Caki2 (cell line): ENCODE measurements around the gene SECTM1. TPM values are rescaled to one million over a fixed set of nuclear protein-coding genes. Genes with fewer than 3 reads are reported as not detected.

Experiments used
- DNase-seq: peaks from one replicate; pipeline ENCODE4 v3.0.0-alpha.2; 2015; ENCODE audit warnings: low read depth
- in situ Hi-C: cut with HindIII; loops from 2 replicates; pipeline ENCODE4 v1.10.0; 2016; ENCODE audit warnings: low sequenced_read_pairs, low pct_unique_long_range_greater_than_20kb, mixed read lengths
- total RNA-seq: library from RNA; depleted of rRNA; stranded (reverse); fragments of >200 nt; shearing (Covaris generic); gene quantifications from 2 replicates; pipeline ENCODE4 v1.2.3, GENCODE V29; 2014; ENCODE audit warnings: low replicate concordance; rRNA removed

SECTM1 gene
- total RNA-seq, 1 experiment from 2014 or later: 0.24 TPM

DNA sequence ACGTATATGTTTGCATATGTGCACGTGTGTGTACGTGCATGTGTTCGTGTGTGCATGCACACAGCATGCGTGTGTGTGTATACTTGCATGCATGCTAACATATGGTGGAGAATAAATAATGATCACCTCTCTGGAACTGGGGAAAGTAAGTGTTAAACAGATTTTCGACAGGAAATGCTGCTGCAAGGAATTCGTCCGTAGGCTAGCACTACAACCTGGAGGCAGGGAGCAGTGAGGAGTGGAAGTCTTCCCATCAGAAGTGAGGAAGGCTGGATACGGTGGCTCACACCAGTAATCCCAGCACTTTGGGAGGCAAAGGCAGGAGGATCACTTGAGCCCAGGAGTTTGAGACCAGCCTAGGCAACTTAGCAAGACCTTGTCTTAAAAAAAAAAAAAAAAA is 55.3 kb downstream of the SECTM1 start:
- DNase-seq: no peak
- in situ Hi-C loops: no loop called here

DNA sequence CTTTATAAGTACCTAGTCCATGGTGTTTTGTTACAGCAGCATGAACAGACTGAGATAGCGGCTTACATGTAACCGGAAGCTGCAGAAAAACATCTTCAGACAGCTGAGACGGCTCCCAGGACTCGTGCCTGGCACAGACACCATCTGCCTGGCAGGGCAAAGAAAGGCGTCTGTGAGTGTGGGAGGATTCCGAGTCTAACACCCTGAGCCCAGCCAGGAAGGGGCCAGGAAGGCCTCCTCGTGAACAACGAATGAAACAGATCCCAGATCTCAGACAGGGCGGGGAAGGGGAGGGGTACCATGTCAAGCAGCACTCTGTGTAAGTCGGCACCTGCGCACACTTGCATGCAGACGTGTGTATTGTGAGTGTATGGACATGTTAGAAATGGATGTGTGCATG is 55.7 kb downstream of the SECTM1 start:
- no peak for DNase-seq
- in situ Hi-C loops: no loop called here

DNA sequence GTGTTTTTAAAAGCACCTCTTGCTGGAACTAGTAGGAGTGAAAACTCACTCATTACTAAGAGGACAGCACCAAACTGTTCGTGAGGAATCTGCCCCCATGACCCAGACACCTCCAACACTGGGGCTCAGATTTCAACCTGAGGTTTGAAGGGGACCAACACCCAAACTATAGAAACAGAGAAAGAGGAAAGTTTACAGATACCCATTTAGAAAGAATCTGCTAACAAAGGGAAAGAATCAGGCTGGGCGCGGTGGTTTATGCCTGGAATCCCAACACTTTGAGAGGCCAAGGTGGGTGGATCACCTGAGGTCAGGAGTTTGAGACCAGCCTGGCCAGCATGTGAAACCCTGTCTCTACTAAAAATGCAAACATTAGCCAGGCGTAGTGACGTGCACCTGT is 56.6 kb downstream of the SECTM1 start:
- in situ Hi-C loops: no loop called here
- no peak for DNase-seq

DNA sequence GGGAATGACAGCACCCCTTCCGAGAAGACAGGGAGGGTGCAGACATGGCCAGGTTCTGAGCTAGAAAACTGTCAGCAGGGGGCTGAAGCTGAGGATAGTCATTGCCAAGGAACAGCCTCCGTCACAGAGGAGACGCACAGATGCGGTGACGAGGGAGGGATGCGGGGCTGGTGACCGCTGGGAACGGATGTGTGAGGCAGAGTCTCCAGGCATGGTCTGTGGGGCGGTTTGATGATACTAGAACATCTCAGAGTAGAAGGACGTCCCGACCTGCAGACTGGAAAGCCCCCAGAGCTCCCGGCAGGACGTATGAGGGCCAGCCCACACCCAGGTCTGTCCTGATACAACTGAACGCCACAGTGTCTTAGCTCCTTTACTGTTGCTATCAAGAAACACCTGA is 58.2 kb downstream of the SECTM1 start:
- in situ Hi-C loops: no loop called here
- no peak for DNase-seq

DNA sequence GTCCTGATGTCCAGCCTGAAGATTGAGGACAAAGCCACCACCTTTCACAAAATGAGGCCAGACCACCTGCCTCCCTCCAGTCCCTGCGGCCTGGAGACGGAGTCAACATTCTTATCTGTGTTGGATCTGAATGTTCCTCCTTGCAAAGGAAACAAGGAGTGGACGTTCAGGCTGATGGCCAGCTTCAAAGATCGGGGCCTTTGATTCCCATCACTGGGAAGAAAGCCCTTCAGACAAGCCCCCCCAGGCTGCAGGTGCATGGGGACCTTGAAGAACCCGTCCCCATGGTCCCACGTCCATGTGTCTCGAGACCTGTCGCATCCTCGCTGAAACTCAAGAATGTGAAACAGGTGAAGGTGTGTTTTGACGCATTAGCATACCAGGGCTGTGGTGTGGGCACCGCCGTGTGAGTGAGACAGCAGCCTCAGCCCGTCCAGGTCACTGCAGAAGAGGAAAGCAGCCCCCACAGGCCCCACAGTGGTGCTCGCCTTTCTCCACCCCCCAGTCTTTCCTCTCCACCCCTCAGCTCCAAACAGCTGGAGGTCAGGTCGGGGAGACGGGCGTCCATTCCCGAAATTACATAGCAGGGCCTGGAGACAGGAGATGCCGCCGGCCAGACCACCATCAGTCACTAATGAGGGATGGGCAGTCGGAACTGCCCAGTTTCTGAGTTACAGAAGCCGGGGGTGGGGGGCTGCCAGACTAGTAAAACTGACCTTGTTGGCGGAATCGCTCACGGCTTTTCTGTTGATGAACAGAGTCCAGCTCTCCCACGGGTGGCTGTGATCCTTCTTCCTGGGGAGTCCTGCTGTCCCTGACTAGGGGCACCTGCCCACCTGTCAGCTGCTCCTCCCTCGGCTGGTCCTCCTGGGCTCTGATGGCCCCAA is 59.2 kb downstream of the SECTM1 start:
- in situ Hi-C loops: no loop called here
- no peak for DNase-seq

DNA sequence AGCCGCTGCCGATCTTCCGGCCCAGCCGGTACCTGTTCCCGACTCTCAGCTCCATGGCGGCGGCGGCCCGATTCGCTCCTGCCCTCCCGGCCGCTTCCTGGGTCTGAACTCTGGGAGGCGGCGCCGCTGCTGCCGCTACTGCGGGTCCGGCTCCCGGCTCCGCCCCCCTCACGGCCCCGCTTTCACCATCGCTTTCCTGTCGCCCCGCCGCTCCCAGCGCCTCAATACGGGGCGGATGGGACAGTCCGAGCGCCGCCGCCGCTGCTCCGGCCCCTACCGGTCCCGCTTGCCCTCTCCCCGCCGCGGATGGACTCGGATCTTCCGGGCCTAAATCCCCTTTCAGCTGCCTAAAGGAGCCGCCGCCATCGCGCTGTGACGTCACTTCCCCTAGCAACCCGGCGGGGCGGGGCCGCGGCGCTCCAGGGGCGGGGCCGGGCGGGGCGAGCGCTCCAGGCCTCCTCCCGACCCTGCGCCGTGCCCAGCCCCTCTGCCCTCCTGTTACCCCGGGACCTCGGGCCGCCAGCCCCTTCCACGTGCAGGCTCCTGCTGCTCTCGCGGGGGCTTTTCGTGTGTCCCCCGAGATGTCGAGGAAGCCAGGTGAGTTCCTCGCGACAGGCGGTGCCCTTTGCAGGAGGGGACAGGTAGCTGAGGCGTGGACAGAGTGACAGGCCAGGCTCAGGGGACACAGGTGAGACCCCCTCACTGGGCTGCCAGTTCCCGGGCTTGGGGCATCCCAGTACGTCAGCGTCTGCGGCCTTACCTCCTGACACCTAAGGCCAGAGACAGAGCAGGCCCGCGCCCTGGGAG is 60.0 kb downstream of the SECTM1 start, which contains the start of gene CSNK1D:
TSS of gene CSNK1D (minus strand) at position 374 of the 807 bp plus-strand sequence. CDS start at position 55, 319 bp downstream.
- DNase-seq: peak; percentile 89
- in situ Hi-C loops: no loop called here

DNA sequence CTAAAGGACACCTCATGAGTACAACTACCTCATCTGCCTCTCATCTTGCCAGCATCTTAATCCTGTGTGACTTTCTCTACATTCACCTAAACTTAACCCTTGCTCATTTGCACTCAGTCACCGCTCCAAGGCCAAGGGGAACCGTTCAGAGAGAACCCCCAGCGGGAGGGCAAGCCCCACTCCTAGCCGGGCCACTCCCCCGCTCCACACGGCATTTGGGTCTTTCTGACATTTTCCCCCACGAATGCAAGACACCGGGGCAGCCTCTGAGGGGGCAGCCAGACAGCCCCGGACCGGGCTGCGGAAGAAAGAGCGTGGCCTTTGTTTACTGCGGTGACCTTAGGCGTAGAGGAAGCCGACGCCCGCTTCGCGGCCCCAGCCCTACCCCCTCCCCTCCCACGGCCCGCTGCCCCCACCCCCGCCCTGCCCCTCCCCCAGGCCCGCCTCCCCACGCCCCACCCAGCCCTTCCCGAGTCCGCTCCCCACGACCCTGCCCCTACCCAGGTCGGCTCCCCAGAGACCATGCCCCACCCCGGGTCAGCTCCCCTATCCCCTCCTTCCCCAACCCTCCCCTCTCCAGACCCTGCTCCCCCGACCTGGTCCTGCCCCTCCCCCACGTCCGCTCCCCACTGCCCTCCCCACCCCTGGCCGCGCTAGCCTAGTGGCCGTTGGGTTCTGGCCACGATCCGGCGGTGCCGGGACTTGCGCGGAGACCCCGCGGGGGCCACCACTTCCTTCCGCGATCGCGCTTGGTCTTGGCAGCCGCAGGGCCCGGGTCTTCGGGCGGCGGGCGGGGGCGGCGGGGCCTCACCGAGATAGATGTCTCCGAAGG is 60.9 kb downstream of the SECTM1 start:
- no peak for DNase-seq
- in situ Hi-C loops: no loop called here

DNA sequence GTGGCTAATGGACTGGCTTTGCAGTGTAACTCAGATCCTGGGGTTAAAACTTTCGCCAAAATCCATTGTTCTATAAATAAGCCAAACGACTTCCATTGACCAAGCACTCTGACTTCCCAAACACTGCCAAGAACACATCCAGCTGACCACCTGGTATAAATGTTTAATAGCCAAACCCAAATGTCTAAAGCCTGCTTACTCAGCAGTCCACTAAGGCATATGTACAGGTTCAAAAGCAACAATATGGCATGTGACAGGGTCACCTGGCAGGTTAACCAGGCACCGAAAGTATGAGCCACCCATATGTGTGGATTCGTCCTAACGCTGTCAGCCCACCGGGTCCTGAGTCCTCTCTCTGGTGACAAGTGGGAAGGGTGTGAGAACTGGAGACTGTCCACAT is 62.2 kb downstream of the SECTM1 start:
- in situ Hi-C loops: no loop called here
- no peak for DNase-seq

Other genes with a start within 250 kb of the SECTM1 start
- gene FASN, start 235.5 kb downstream of the SECTM1 start, total RNA-seq: 58.4 and 64.6 TPM in 2 replicates
- gene CCDC57, start 120.9 kb downstream of the SECTM1 start, total RNA-seq: 8.4 and 10.8 TPM in 2 replicates
- 589 and 677 TPM in 2 replicates for gene SLC16A3, start 104.7 kb downstream of the SECTM1 start, total RNA-seq
- 73.2 and 80.4 TPM in 2 replicates for gene CSNK1D, start 60.1 kb downstream of the SECTM1 start, total RNA-seq
- gene CD7, start 16.2 kb downstream of the SECTM1 start, total RNA-seq: not detected in 2 replicates
- 0.37 and 1.9 TPM in 2 replicates for gene TEX19, start 25.5 kb upstream of the SECTM1 start, total RNA-seq
- gene UTS2R, start 38.0 kb upstream of the SECTM1 start, total RNA-seq: not detected in 2 replicates
- gene HEXD, start 84.6 kb upstream of the SECTM1 start, total RNA-seq: 11.6 and 22.3 TPM in 2 replicates
- gene OGFOD3, start 84.8 kb upstream of the SECTM1 start, total RNA-seq: 35.9 and 68.3 TPM in 2 replicates
- gene CYBC1, start 117.0 kb upstream of the SECTM1 start, total RNA-seq: 107 and 131 TPM in 2 replicates
- gene NARF, start 125.0 kb upstream of the SECTM1 start, total RNA-seq: 24.7 and 24.9 TPM in 2 replicates
- gene FOXK2, start 186.0 kb upstream of the SECTM1 start, total RNA-seq: 22.3 and 24.2 TPM in 2 replicates